GM12878 (cell line): ENCODE results near the gene GORASP2. TPM values are rescaled to one million over a fixed set of nuclear protein-coding genes. Genes with fewer than 3 reads are reported as not detected.

Experiments
- ATAC-seq: fragments of 200-7000 bp; cut with Tn5 transposase; 3 replicates; pipeline ENCODE4 v1.9.1; 2020; ENCODE audit warnings: mild to moderate bottlenecking, moderate library complexity
- BruUV-seq: library from RNA; stranded (reverse); fragments of 400-500 nt; replicated peaks from 2 replicates; lab custom pipeline; 2021; lab: Mats Ljungman, UMichigan
- CTCF ChIA-PET: fragments of 300-600 bp; sonication (Branson Sonifier 250); formaldehyde crosslinking; extraction: SDS; loops from one replicate; lab custom pipeline; 2021; ENCODE audit warnings: inconsistent platforms; lab: Yijun Ruan, JAX
- POLR2A ChIA-PET: fragments of 350-600 bp; formaldehyde crosslinking; extraction: SDS; loops from one replicate; lab custom pipeline; 2021; ENCODE audit warnings: inconsistent platforms; lab: Charles Lee
- RAD21 ChIA-PET: fragments of 300-600 bp; sonication (Branson Sonifier 250); formaldehyde crosslinking; loops from one replicate; lab custom pipeline; 2023; ENCODE audit warnings: antibody characterized with exemption; ENCODE audit not compliant: unreplicated experiment; lab: Charles Lee
- SMC1A ChIA-PET: fragments of 300-600 bp; sonication (Branson Sonifier 250); formaldehyde crosslinking; loops from one replicate; lab custom pipeline; 2023; ENCODE audit not compliant: unreplicated experiment, uncharacterized antibody; lab: Charles Lee
- DNase-seq: peaks from one replicate; pipeline ENCODE4 v3.0.0-alpha.2; 2011; ENCODE audit warnings: low read depth, low spot score
- FAIRE-seq: peaks from 3 replicates; lab custom pipeline; 2011; peaks lifted over from hg19 to GRCh38; lab: Jason Lieb, UNC
- H2AFZ ChIP-seq: 2 replicates; pipeline ENCODE4 v1.6.0; 2011; ENCODE audit warnings: low read depth, low read length, control low read depth; ENCODE audit not compliant: control insufficient read depth
- H3K27ac ChIP-seq: 2 replicates; pipeline ENCODE4 v1.5.1; 2011; ENCODE audit warnings: control low read depth; ENCODE audit not compliant: control insufficient read depth, insufficient read depth
- H3K27me3 ChIP-seq, 2 experiments: replicated peaks in 1 of 2; 2 replicates each; pipeline versions ENCODE4 v1.6.0 to v1.6.1; 2011; ENCODE audit warnings: low read length in 1 of 2; ENCODE audit not compliant: control insufficient read depth in 2 of 2, insufficient read depth in 2 of 2
- H3K36me3 ChIP-seq, 2 experiments: 2 replicates each; pipeline ENCODE4 v1.5.1; 2011; ENCODE audit warnings: low read length in 1 of 2; ENCODE audit not compliant: control insufficient read depth in 2 of 2, insufficient read depth in 2 of 2
- H3K4me1 ChIP-seq: 2 replicates; pipeline ENCODE4 v1.6.1; 2011; ENCODE audit warnings: mild to moderate bottlenecking, low read length, moderate library complexity, mixed read lengths; ENCODE audit not compliant: control insufficient read depth, insufficient read depth
- H3K4me2 ChIP-seq: 2 replicates; pipeline ENCODE4 v1.6.0; 2011; ENCODE audit warnings: control low read depth; ENCODE audit not compliant: control insufficient read depth, insufficient read depth
- H3K4me3 ChIP-seq: fragments of 200-600 bp; sonication (generic); 2 replicates; pipeline ENCODE4 v1.5.1; 2016
- H3K79me2 ChIP-seq: 2 replicates; pipeline ENCODE4 v1.6.0; 2011; ENCODE audit warnings: low read length; ENCODE audit not compliant: control insufficient read depth, insufficient read depth
- H3K9ac ChIP-seq: 2 replicates; pipeline ENCODE4 v1.8.0; 2011; ENCODE audit warnings: low read length, control low read depth, mixed read lengths; ENCODE audit not compliant: control insufficient read depth, insufficient read depth
- H3K9me3 ChIP-seq: replicated peaks from 3 replicates; pipeline ENCODE4 v1.5.1; 2011; ENCODE audit warnings: mild to moderate bottlenecking, low read length; ENCODE audit not compliant: control insufficient read depth, insufficient read depth
- H4K20me1 ChIP-seq: 2 replicates; pipeline ENCODE4 v1.6.0; 2011; ENCODE audit not compliant: control insufficient read depth, insufficient read depth
- CEBPB ChIP-seq, 2 experiments: fragments of 150-350 bp in 1 of 2; IDR thresholded peaks; 2 replicates each; pipeline ENCODE4 v1.6.1; 2012 to 2014; ENCODE audit warnings: low read depth in 2 of 2, low read length in 2 of 2, borderline replicate concordance in 1 of 2, inconsistent platforms in 1 of 2
- EP300 ChIP-seq, 2 experiments: fragments of 150-350 bp in 1 of 2; IDR thresholded peaks; 2 replicates each; pipeline ENCODE4 v1.6.1; 2011 to 2012; ENCODE audit warnings: low read depth in 2 of 2, low read length in 2 of 2, borderline replicate concordance in 1 of 2, improper control_type of control experiment in 1 of 2, inconsistent platforms in 1 of 2; ENCODE audit not compliant: control insufficient read depth in 1 of 2
- HSF1 ChIP-seq: fragments of 150-350 bp; IDR thresholded peaks from 2 replicates; pipeline ENCODE4 v1.6.1; 2014; ENCODE audit warnings: mild to moderate bottlenecking, low read depth, low read length
- NFYB ChIP-seq: IDR thresholded peaks from 2 replicates; pipeline ENCODE4 v1.6.1; 2011; ENCODE audit warnings: low read depth, mild to moderate bottlenecking, low read length, improper control_type of control experiment, moderate library complexity; ENCODE audit not compliant: insufficient read depth
- NKRF ChIP-seq: fragments of 450-650 bp; conservative IDR thresholded peaks from 2 replicates; pipeline ENCODE4 v1.6.1; 2017; ENCODE audit warnings: mild to moderate bottlenecking, moderate library complexity
- RAD21 ChIP-seq: IDR thresholded peaks from 2 replicates; pipeline ENCODE4 v1.6.1; 2011; ENCODE audit warnings: mild to moderate bottlenecking, low read depth, low read length, moderate library complexity; ENCODE audit not compliant: insufficient read depth
- SPI1 ChIP-seq: IDR thresholded peaks from 2 replicates; pipeline ENCODE4 v1.6.1; 2011; ENCODE audit warnings: low read depth, mild to moderate bottlenecking, low read length, moderate library complexity, borderline replicate concordance; ENCODE audit not compliant: insufficient read depth
- WRNIP1 ChIP-seq: IDR thresholded peaks from 2 replicates; pipeline ENCODE4 v1.6.1; 2011; ENCODE audit warnings: low read depth, low read length, improper control_type of control experiment, borderline replicate concordance
- ZBTB33 ChIP-seq: fragments of 450-650 bp; IDR thresholded peaks from 2 replicates; pipeline ENCODE4 v1.6.1; 2017; ENCODE audit warnings: mild to moderate bottlenecking
- WGBS: methylation state at CpG from one replicate; pipeline ENCODE4 v1.1.6; 2016; ENCODE audit warnings: low lambda C conversion rate; ENCODE audit not compliant: insufficient replicate concordance, insufficient coverage; ENCODE audit errors: missing lambda C conversion rate; 5-methylcytosine and 5-hydroxymethylcytosine counted together
- in situ Hi-C: fragments of 300-500 bp; cut with MboI; formaldehyde crosslinking; loops from 9 replicates; pipeline ENCODE4 v1.14.3; 2018; ENCODE audit warnings: mixed read lengths
- intact Hi-C: fragments of 100-400 bp; cut with micrococcal nuclease; formaldehyde crosslinking; loops from one replicate; pipeline ENCODE4 v1.14.2; 2022; ENCODE audit not compliant: unreplicated experiment
- polyA plus RNA-seq, 11 experiments: library from polyadenylated mRNA; depleted of rRNA in 4 of 11; unstranded in 6 of 11; stranded (reverse) in 5 of 11; fragments of >200 nt; fragmentation: Nextera tagmentation in 4 of 11; fragmentation: Illumina TruSeq in 1 of 11; extraction: Ambion mirVana in 4 of 11; extraction: Trizol in 1 of 11; gene quantifications; 1 replicate in 1 of 11; 2 replicates in 10 of 11; pipeline versions ENCODE4 v1.2.1 to v1.2.3, GENCODE V29; 2011 to 2016; ENCODE audit warnings: inconsistent platforms in 2 of 11, missing spikeins in 2 of 11, low read depth in 1 of 11
- total RNA-seq, 4 experiments: library from RNA; depleted of rRNA in 3 of 4; stranded (reverse); fragments of >200 nt in 3 of 4; fragmentation: Illumina TruSeq in 1 of 4; extraction: Trizol in 1 of 4; gene quantifications; 2 replicates each; pipeline versions ENCODE4 v1.2.1 to v1.2.3, GENCODE V29; 2013 to 2021

GORASP2 gene
- total and polyA plus RNA-seq, 10 of the 15 experiments (the other 5 are each of a cell fraction or from before 2014, with no cell fraction given), result 26.3 to 169 (median 103) TPM

- no peak for TF ChIP-seq NKRF
- no peak for TF ChIP-seq WRNIP1
- no peak for TF ChIP-seq CEBPB (IDR thresholded peaks at IDR 0.05; ENCODE audit: borderline replicate concordance in 1 of 2, low read depth in 2 of 2, low read length in 2 of 2)
Observed at GRCh38 chr2:171004833-171005232, 75.8 kb downstream of the GORASP2 start (continued).

- intact Hi-C loops, result no loop called here
- Histone ChIP-seq H3K4me3 (no peak overlapping the region), H3K36me3 (peaks cover 7 to 21% of the 10 kb centered on the region in 2 experiments), H3K4me1 (no peaks in the 10 kb centered on the region), H2AFZ (no peak overlapping the region), H3K9ac (no peak overlapping the region), H3K9me3 (no peaks in the 10 kb centered on the region), H3K27ac (no peak overlapping the region), H4K20me1 (no peaks in the 10 kb centered on the region), H3K4me2 (no peak overlapping the region), H3K79me2 (no peaks in the 10 kb centered on the region), H3K27me3 (no peaks in the 10 kb centered on the region)
- CTCF ChIA-PET, result interaction anchor here (0.8 kb wide), 1 partner anchor 408 kb away, joined by 3 read pairs; no protein-coding TSS in a partner anchor
- DNase-seq (no peak), ATAC-seq (no peak), FAIRE-seq (no peak)
- 98% methylated on average over 2 of the region's 2 CpGs for WGBS
- TF ChIP-seq ZBTB33 (no peak), NFYB (no peak), SPI1 (no peak), HSF1 (no peak), EP300 (IDR thresholded peaks at IDR 0.05; ENCODE audit: borderline replicate concordance in 1 of 2, control insufficient read depth in 1 of 2, low read depth in 2 of 2, low read length in 2 of 2) (no peak), RAD21 (no peak)
- POLR2A ChIA-PET, result interaction anchor here (0.5 kb wide), 1 partner anchor 32 kb away, joined by 4 read pairs; no protein-coding TSS in a partner anchor
- no TSS peak for BruUV-seq
- SMC1A ChIA-PET, result interaction anchor here (0.5 to 2.7 kb wide), 6 partner anchors 10 to 408 kb away, joined by 3 to 10 read pairs (median 4); no protein-coding TSS in a partner anchor
- RAD21 ChIA-PET, result no interaction called here
- in situ Hi-C loops, result no loop called here
Observed at GRCh38 chr2:171008550-171009205, 79.6 kb downstream of the GORASP2 start.
